ENCODE measurements around the gene PPP1R26. TPM values are rescaled to one million over a fixed set of nuclear protein-coding genes. Genes with fewer than 3 reads are reported as not detected.

Gene PPP1R26
- total and polyA plus RNA-seq, 2 experiments from 2014 or later, result 15.0 to 15.6 TPM

DNA sequence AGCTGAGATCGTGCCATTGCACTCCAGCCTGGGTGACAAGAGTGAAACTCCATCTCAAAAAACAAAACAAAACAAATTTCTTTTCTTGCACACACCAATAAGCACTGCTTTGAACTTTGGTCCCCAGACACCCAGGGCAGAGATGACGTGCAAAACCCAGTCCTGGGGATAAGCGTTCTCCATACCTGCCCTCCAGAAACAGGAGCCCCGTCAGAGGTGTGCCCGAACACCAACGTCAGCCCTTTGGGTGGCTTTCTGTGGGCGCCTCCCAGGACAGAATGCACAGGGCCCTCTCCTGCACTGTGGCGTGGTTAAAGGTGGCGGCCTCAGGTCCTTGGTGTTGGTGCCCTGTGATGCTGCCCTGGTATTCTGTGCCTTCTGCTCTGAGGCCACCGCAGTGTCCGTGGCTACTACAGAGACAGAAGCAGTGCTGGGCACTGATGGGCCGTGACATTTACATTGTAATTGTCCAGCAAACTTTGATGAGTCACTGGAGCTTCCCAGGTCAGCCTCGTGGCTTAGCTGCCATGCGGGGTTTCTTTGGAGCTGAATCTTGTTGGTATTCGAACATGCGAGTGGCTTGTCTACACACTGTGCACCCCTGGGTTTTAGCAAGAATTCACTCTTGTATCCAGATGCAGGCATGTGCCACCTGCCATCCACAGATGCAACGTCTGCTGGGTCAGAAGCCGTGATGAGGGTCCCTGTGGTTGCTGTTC lies 9.8 kb downstream of the PPP1R26 start:
- no peak overlapping the region for H3K4me2 ChIP-seq
- no peak overlapping the region for H3K4me3 ChIP-seq
- no peak overlapping the region for H3K27ac ChIP-seq
- no peaks in the 10 kb centered on the region for H3K79me2 ChIP-seq
- H4K20me1 ChIP-seq (ENCODE audit: insufficient read depth, poor library complexity, severe bottlenecking), result no peaks in the 10 kb centered on the region
- H3K9me3 ChIP-seq (ENCODE audit: low read depth), result no peaks in the 10 kb centered on the region
- H2AFZ ChIP-seq, result no peak overlapping the region
- H3K9me2 ChIP-seq (replicated peaks; ENCODE audit: insufficient read depth), result no peaks in the 10 kb centered on the region
- no peaks in the 10 kb centered on the region for H3K27me3 ChIP-seq
- TF ChIP-seq CTCF (IDR thresholded peaks at IDR 0.05; ENCODE audit: poor library complexity), result no peak
- no peak for TF ChIP-seq EZH2 (IDR thresholded peaks at IDR 0.05; ENCODE audit: borderline replicate concordance)
- no peak for TF ChIP-seq EZH2phosphoT487 (IDR thresholded peaks at IDR 0.05; ENCODE audit: low read depth, severe bottlenecking, unreplicated experiment)
- 95% methylated on average over 18 of the region's 18 CpGs for WGBS (ENCODE audit: low lambda C conversion rate, missing lambda C conversion rate)
- H3K36me3 ChIP-seq (replicated peaks; ENCODE audit: insufficient read depth, low read depth), result no peaks in the 10 kb centered on the region
- no peak for DNase-seq (ENCODE audit: low spot score)
- no peaks in the 10 kb centered on the region for H3K4me1 ChIP-seq (ENCODE audit: insufficient read depth)

DNA sequence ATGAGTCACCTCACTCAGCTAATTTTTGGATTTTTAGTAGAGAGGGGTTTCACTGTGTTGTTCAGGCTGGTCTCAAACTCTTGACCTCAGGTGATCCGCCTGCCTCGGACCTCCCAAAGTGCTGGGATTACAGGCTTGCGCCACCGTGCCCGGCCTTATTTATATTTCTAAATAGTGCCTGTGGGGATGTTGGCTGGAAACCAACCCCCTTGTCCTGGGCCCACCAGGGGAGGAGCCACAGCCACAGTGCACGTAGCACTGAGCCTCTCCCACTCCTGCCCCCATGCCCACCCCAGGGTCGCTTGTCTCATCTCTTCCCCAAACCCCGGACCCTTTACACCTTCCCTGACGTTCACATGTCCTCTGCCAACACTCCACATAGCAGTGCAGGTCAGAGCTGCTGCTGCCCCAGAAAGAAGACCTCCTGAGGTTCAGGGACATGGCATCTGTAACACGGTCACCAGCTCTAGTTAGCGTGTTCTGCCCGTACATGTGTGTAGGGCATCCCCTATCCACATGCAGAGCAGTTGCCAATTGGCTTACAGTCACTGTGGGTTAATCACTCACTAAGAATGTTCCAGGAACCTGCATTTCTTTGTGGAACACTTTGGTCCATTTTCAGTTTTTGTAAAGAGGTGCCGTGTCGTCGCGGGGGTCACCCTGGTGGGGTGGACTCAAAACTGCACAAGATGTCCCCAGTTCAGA lies 10.7 kb downstream of the PPP1R26 start:
- H4K20me1 ChIP-seq (ENCODE audit: insufficient read depth, poor library complexity, severe bottlenecking), result no peaks in the 10 kb centered on the region
- H3K79me2 ChIP-seq, result no peaks in the 10 kb centered on the region
- 89% methylated on average over 16 of the region's 16 CpGs for WGBS (ENCODE audit: low lambda C conversion rate, missing lambda C conversion rate)
- no peaks in the 10 kb centered on the region for H3K27me3 ChIP-seq
- no peaks in the 10 kb centered on the region for H3K4me1 ChIP-seq (ENCODE audit: insufficient read depth)
- H3K36me3 ChIP-seq (replicated peaks; ENCODE audit: insufficient read depth, low read depth), result no peaks in the 10 kb centered on the region
- no peak overlapping the region for H3K4me3 ChIP-seq
- no peaks in the 10 kb centered on the region for H3K9me2 ChIP-seq (replicated peaks; ENCODE audit: insufficient read depth)
- no peak overlapping the region for H3K27ac ChIP-seq
- H3K4me2 ChIP-seq, result no peak overlapping the region
- H3K9me3 ChIP-seq (ENCODE audit: low read depth), result no peaks in the 10 kb centered on the region
- DNase-seq (ENCODE audit: low spot score), result no peak
- H2AFZ ChIP-seq, result no peak overlapping the region
- TF ChIP-seq CTCF (IDR thresholded peaks at IDR 0.05; ENCODE audit: poor library complexity) (no peak), EZH2 (IDR thresholded peaks at IDR 0.05; ENCODE audit: borderline replicate concordance) (no peak), EZH2phosphoT487 (IDR thresholded peaks at IDR 0.05; ENCODE audit: low read depth, severe bottlenecking, unreplicated experiment) (no peak)

DNA sequence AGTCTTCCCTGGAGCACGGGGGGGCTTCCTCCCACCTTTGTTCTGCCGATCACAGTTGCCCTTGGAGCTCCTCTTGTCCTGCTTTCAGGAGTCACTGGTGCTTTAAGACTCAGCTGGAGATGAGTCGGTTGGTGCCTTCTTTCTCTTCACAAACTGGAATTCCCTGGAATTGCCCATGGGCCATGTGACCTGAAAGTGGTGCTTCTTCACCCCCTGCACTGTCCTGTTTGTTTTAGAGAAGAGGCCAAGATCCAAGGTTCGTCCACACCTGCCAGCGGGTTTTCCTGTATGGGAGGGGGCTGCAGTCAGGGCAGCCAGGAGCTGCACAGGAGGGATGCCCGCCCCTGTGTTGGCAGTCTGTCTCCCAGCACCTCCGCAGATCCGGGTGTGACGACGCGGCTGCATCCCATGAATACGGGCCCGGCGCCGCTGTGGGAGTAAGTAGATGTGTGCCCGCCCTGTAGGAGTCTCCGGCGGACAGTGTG lies 11.4 kb downstream of the PPP1R26 start:
- Histone ChIP-seq H3K9me3 (ENCODE audit: low read depth) (no peaks in the 10 kb centered on the region), H3K4me2 (no peak overlapping the region), H3K4me1 (ENCODE audit: insufficient read depth) (no peaks in the 10 kb centered on the region), H3K36me3 (replicated peaks; ENCODE audit: insufficient read depth, low read depth) (no peaks in the 10 kb centered on the region), H2AFZ (no peak overlapping the region), H3K27ac (no peak overlapping the region), H3K4me3 (no peak overlapping the region), H3K27me3 (no peaks in the 10 kb centered on the region), H3K9me2 (replicated peaks; ENCODE audit: insufficient read depth) (no peaks in the 10 kb centered on the region), H3K79me2 (no peaks in the 10 kb centered on the region), H4K20me1 (ENCODE audit: insufficient read depth, poor library complexity, severe bottlenecking) (no peaks in the 10 kb centered on the region)
- TF ChIP-seq CTCF (IDR thresholded peaks at IDR 0.05; ENCODE audit: poor library complexity) (no peak), EZH2phosphoT487 (IDR thresholded peaks at IDR 0.05; ENCODE audit: low read depth, severe bottlenecking, unreplicated experiment) (no peak), EZH2 (IDR thresholded peaks at IDR 0.05; ENCODE audit: borderline replicate concordance) (no peak)
- 85% methylated on average over 18 of the region's 18 CpGs for WGBS (ENCODE audit: low lambda C conversion rate, missing lambda C conversion rate)
- no peak for DNase-seq (ENCODE audit: low spot score)

All from hepatocyte (in vitro differentiated cells).